ENCODE results near the gene GK2.

- TF ChIP-seq CTCF (IDR thresholded peaks at IDR 0.05) (no peak), EP300 (IDR thresholded peaks at IDR 0.05) (no peak)
Measured at GRCh38 chr4:79408063-79408462, at the start of gene GK2.
